Measurements from ENCODE around the gene ARHGAP26.

Gene ARHGAP26

GRCh38 chr5:142748568-142749249, 21.5 kb upstream of the ARHGAP26 start:
- DNase-seq (ENCODE audit: low read depth, low spot score), result no peak

GRCh38 chr5:142749321-142749720, 20.9 kb upstream of the ARHGAP26 start:
- no peak for DNase-seq (ENCODE audit: low read depth, low spot score)

- no peak for DNase-seq (ENCODE audit: low read depth, low spot score)
Measured at GRCh38 chr5:142753116-142753631, 17.0 kb upstream of the ARHGAP26 start.

- no peak for DNase-seq (ENCODE audit: low read depth, low spot score)
Measured at GRCh38 chr5:142754031-142754430, 16.1 kb upstream of the ARHGAP26 start.

- DNase-seq (ENCODE audit: low read depth, low spot score), result no peak
Measured at GRCh38 chr5:142756576-142756975, 13.6 kb upstream of the ARHGAP26 start.

GRCh38 chr5:142757564-142757963, 12.6 kb upstream of the ARHGAP26 start:
- DNase-seq (ENCODE audit: low read depth, low spot score), result no peak

GRCh38 chr5:142758062-142758795, 11.9 kb upstream of the ARHGAP26 start:
- DNase-seq (ENCODE audit: low read depth, low spot score), result no peak

- DNase-seq (ENCODE audit: low read depth, low spot score), result no peak
Measured at GRCh38 chr5:142758796-142759145, 11.4 kb upstream of the ARHGAP26 start.

GRCh38 chr5:142763701-142764100, 6.5 kb upstream of the ARHGAP26 start:
- DNase-seq (ENCODE audit: low read depth, low spot score), result no peak

- DNase-seq (ENCODE audit: low read depth, low spot score), result no peak
Measured at GRCh38 chr5:142767178-142767577, 3.0 kb upstream of the ARHGAP26 start.

- no peak for DNase-seq (ENCODE audit: low read depth, low spot score)
Measured at GRCh38 chr5:142767911-142768310, 2.3 kb upstream of the ARHGAP26 start.

GRCh38 chr5:142769251-142769792, 855 bp upstream of the ARHGAP26 start:
- DNase-seq (ENCODE audit: low read depth, low spot score), result no peak

GRCh38 chr5:142770650-142771609, 753 bp downstream of the ARHGAP26 start:
- DNase-seq (ENCODE audit: low read depth, low spot score), result no peak

GRCh38 chr5:142771666-142772065, 1.5 kb downstream of the ARHGAP26 start:
- no peak for DNase-seq (ENCODE audit: low read depth, low spot score)

GRCh38 chr5:142772446-142773293, 2.5 kb downstream of the ARHGAP26 start:
- DNase-seq (ENCODE audit: low read depth, low spot score), result no peak

- DNase-seq (ENCODE audit: low read depth, low spot score), result no peak
Measured at GRCh38 chr5:142777099-142777498, 6.9 kb downstream of the ARHGAP26 start.

GRCh38 chr5:142777850-142778249, 7.7 kb downstream of the ARHGAP26 start:
- DNase-seq (ENCODE audit: low read depth, low spot score), result no peak

GRCh38 chr5:142779163-142779840, 9.1 kb downstream of the ARHGAP26 start:
- DNase-seq (ENCODE audit: low read depth, low spot score), result no peak

GRCh38 chr5:142780871-142781270, 10.7 kb downstream of the ARHGAP26 start:
- no peak for DNase-seq (ENCODE audit: low read depth, low spot score)

- DNase-seq (ENCODE audit: low read depth, low spot score), result no peak
Measured at GRCh38 chr5:142782976-142783530, 12.9 kb downstream of the ARHGAP26 start.
